ENCODE results near the gene CLTB. TPM values are rescaled to one million over a fixed set of nuclear protein-coding genes. Genes with fewer than 3 reads are reported as not detected.
"Not testable (repeated sequence)": the region's sequence is repeated elsewhere in the genome, so short reads cannot be mapped to it uniquely, and the experiment has no call there.

The CLTB gene
- polyA plus RNA-seq, 1 experiment = 141 TPM

DNA sequence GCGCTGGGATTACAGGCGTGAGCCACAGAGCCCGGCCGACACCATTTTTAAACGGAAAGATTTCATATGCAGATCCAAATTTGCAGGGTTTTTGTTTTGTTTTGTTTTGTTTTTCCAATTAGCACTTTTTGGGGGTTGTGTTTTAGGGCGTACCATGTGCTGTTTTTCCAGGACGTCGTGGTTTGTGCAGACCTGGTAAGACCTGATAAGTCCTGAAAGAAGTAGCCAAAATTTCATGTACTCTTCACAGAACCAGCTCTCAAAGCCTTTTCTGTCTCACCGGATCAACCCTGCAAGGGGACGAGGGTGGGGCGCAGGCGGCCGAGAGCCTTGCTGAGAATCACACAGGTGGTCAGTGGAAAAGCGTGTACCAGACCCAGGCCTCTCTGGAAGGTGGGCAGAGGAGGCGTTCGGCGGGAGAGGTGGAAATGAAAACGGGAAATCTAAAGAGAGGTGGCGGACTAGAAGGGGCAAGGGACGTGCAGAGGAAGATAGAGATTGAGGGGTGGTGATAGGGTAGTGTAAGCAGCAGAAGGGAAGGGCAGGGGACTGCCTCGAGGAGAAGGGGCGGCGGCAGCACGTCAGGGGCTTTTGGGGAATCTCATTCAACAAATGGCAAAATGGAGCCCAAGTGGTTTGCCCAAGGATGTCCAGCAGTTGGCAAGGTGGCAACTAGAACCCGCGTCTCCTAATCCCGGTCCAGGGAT is 30.7 kb upstream of the CLTB start:
- peak overlapping the region; percentile 100 for H3K4me3 ChIP-seq (ENCODE audit: low read depth, low read length)
- ChIA-PET POLR2A (interaction anchor here (0.8 kb wide), 1 partner anchor 91 kb away, joined by 3 read pairs; no protein-coding TSS in a partner anchor), CTCF (interaction anchor here (0.6 to 3.3 kb wide), 24 partner anchors 8 to 155 kb away, joined by 3 to 25 read pairs (median 4); partner anchors contain the start of gene CLTB)
- no peaks in the 10 kb centered on the region for H3K36me3 ChIP-seq (ENCODE audit: control insufficient read depth, insufficient read depth, low read length)
- TF ChIP-seq, protein P1, sequence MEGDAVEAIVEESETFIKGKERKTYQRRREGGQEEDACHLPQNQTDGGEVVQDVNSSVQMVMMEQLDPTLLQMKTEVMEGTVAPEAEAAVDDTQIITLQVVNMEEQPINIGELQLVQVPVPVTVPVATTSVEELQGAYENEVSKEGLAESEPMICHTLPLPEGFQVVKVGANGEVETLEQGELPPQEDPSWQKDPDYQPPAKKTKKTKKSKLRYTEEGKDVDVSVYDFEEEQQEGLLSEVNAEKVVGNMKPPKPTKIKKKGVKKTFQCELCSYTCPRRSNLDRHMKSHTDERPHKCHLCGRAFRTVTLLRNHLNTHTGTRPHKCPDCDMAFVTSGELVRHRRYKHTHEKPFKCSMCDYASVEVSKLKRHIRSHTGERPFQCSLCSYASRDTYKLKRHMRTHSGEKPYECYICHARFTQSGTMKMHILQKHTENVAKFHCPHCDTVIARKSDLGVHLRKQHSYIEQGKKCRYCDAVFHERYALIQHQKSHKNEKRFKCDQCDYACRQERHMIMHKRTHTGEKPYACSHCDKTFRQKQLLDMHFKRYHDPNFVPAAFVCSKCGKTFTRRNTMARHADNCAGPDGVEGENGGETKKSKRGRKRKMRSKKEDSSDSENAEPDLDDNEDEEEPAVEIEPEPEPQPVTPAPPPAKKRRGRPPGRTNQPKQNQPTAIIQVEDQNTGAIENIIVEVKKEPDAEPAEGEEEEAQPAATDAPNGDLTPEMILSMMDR (IDR thresholded peaks at IDR 0.05; ENCODE audit: insufficient read depth, low read depth, low read length) = no peak
- H3K27me3 ChIP-seq (ENCODE audit: control insufficient read depth, insufficient read depth, low read length) = 0 out of 2 replicates have a peak, but pooled peaks cover 2% of the 10 kb centered on the region
- no peak for DNase-seq (ENCODE audit: low read depth)

DNA sequence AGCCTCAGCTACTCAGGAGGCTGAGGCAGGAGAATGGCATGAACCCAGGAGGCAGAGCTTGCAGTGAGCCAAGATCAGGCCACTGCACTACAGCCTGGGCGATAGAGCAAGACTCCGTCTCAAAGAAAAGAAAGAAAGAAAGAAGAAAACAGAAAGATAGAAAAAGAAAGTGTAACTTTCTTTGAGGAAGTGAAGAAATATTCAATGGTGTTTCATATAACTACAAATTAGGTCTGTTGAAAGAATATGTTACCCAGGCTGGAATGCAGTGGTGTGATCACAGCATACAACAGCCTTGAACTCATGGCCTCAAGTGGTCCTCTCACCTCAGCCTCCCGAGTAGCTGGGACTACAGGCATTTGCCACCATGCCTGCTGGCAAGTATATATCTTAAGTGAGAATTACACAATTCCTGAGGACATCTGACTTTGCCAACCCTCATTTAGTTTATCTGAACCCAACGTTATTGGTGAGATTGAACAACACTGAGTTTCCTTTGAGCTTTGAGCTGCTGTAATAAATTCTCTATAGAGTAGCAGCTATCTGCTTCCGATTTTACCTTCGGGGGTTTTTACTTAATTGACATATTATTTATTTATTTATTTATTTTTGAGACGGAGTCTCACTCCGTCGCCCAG is 29.8 kb upstream of the CLTB start:
- POLR2A ChIA-PET = no interaction called here
- H3K36me3 ChIP-seq (ENCODE audit: control insufficient read depth, insufficient read depth, low read length) = no peaks in the 10 kb centered on the region
- TF ChIP-seq, protein P1 (IDR thresholded peaks at IDR 0.05; ENCODE audit: insufficient read depth, low read depth, low read length) = no peak
- H3K4me3 ChIP-seq (ENCODE audit: low read depth, low read length) = no peak overlapping the region
- peaks cover 6% of the 10 kb centered on the region; the same call in 1 of the 2 replicates for H3K27me3 ChIP-seq (ENCODE audit: control insufficient read depth, insufficient read depth, low read length)
- no peak for DNase-seq (ENCODE audit: low read depth)
- CTCF ChIA-PET = interaction anchor here (3.3 kb wide), 1 partner anchor 30 kb away, joined by 25 read pairs; the partner anchor contains the start of gene CLTB

DNA sequence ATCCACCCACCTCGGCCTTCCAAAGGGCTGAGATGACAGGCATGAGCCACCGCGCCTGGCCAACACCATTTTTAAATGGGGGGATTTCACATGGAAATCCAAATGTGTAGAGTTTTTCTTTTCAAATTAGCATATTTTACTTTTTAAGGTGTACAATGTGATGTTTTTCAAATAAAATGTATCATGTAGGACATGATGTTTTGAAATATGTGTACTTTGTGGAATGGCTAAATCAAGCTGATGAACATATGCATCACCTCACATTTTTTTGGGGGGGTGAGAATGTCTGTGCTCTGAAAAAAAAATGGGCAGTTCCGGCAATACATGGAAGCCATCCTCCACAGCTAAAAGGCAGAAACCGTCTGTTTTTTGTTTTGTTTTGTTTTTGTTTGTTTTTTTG is 28.4 kb upstream of the CLTB start:
- CTCF ChIA-PET = no interaction called here
- DNase-seq (ENCODE audit: low read depth) = no peak
- Histone ChIP-seq H3K36me3 (ENCODE audit: control insufficient read depth, insufficient read depth, low read length) (no peaks in the 10 kb centered on the region), H3K27me3 (ENCODE audit: control insufficient read depth, insufficient read depth, low read length) (peaks cover 8% of the 10 kb centered on the region; the same call in 1 of the 2 replicates), H3K4me3 (ENCODE audit: low read depth, low read length) (no peak overlapping the region)
- POLR2A ChIA-PET = no interaction called here
- TF ChIP-seq, protein P1 (IDR thresholded peaks at IDR 0.05; ENCODE audit: insufficient read depth, low read depth, low read length) = no peak

DNA sequence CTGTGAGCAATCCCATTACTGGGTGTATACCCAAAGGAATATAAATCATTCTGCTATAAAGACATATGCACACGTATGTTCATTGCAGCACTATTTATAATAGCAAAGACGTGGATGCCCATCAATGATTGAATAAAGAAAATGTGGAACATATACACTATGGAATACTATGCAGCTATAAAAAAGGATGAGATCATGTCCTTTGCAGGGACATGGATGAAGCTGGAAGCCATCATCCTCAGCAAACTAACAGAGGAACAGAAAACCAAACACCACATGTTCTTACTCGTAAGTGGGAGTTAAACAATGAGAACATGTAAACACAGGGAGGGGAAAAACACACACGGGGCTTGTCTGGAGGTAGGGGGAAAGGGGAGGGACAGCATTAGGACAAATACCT is 26.6 kb upstream of the CLTB start:
- POLR2A ChIA-PET = not testable (repeated sequence)

DNA sequence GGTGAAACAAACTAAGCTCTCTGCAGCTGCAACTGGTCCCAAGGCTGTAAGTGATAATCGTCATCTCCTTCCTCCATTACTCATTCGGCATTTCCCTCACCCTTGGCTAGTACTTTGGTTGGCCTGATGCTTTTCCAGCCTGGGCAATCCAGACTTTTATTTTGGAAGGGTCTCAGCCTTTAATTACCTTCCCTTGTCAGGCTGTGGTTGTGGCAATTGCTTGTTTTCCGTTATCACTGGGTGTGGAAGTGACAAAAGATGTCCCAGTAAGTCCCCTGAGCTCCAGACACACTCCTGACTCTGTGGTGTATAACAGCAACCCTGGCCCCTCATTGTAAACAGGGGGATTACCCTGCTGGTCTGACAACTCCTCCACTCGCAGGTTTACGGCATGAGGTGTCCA is 25.6 kb upstream of the CLTB start:
- CTCF ChIA-PET = no interaction called here
- no peak for DNase-seq (ENCODE audit: low read depth)

More for the DNA sequence above, 26.6 kb upstream of the CLTB start:
- not testable (repeated sequence) for H3K4me3 ChIP-seq (ENCODE audit: low read depth, low read length); H3K27me3 ChIP-seq (ENCODE audit: control insufficient read depth, insufficient read depth, low read length); H3K36me3 ChIP-seq (ENCODE audit: control insufficient read depth, insufficient read depth, low read length); DNase-seq (ENCODE audit: low read depth)
- CTCF ChIA-PET = interaction anchor here (0.7 kb wide), 1 partner anchor 26 kb away, joined by 3 read pairs; no protein-coding TSS in a partner anchor

More for the DNA sequence above, 25.6 kb upstream of the CLTB start:
- H3K36me3 ChIP-seq (ENCODE audit: control insufficient read depth, insufficient read depth, low read length) = no peaks in the 10 kb centered on the region
- POLR2A ChIA-PET = no interaction called here
- TF ChIP-seq, protein P1 (IDR thresholded peaks at IDR 0.05; ENCODE audit: insufficient read depth, low read depth, low read length) = no peak
- H3K27me3 ChIP-seq (ENCODE audit: control insufficient read depth, insufficient read depth, low read length) = peaks cover 8% of the 10 kb centered on the region; the same call in 1 of the 2 replicates
- H3K4me3 ChIP-seq (ENCODE audit: low read depth, low read length) = no peak overlapping the region

Measured in BJ (cell line).